HG02623 (cell line): Measurements from ENCODE around the gene B3GNT7.
"Not testable (repeated sequence)": the region's sequence is repeated elsewhere in the genome, so short reads cannot be mapped to it uniquely, and the experiment has no call there.

ENCODE experiments used
- ATAC-seq: cut with Tn5 transposase; IDR thresholded peaks from one replicate; pipeline ENCODE4 v1.9.1; 2021; ENCODE audit warnings: moderate library complexity; ENCODE audit not compliant: unreplicated experiment

Gene B3GNT7, protein sequence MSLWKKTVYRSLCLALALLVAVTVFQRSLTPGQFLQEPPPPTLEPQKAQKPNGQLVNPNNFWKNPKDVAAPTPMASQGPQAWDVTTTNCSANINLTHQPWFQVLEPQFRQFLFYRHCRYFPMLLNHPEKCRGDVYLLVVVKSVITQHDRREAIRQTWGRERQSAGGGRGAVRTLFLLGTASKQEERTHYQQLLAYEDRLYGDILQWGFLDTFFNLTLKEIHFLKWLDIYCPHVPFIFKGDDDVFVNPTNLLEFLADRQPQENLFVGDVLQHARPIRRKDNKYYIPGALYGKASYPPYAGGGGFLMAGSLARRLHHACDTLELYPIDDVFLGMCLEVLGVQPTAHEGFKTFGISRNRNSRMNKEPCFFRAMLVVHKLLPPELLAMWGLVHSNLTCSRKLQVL

DNA sequence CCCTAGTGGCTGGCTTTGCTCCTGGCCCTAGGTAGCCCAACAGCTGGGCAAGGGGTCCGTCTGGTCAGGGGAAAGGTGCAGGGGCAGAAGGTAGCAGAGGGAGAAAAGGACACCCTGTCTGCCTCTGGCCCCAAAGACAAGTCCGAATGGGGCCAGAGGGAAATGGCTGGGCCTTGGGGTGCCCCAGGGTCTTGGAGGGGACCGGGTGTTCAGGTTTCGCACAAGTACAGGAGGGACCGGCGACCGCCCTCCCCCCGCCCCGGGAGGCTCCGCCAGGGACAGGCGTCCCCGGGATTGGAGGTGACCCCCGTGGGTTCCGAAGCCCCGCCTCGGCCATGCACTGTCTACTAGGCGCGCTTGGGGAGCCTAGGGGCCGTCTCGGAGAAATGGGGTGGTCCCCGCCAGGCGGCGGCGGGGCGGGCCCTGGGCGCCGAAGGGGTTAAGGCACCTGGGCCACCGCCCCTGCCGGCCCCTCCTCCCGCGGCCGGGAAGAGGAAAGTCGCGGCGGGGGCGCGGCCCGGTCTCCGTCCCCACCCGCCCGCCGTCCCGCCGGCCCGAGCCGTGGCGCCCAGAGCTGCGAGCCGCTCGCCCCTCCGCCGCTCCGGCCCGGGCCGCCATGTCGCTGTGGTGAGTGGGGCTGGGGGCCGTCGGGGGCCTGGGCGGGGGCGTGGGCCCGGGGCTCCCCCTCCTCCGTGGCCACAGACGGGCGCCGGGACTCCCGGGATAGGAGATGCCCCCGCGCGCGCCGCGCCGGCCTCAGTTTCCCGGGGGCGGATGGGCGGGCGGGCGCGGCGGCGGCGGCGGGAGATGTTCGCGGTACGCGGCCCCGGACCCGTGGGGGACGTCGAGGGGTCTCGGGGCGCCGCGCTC is at the start of gene B3GNT7:
B3GNT7 (plus strand) TSS at position 523 of the 870 bp plus-strand sequence; CDS start at position 617, 94 bp downstream.
- no peak for ATAC-seq

- ATAC-seq: no peak
Observed at GRCh38 chr2:231347081-231347480, 48.4 kb upstream of the B3GNT7 start.

DNA sequence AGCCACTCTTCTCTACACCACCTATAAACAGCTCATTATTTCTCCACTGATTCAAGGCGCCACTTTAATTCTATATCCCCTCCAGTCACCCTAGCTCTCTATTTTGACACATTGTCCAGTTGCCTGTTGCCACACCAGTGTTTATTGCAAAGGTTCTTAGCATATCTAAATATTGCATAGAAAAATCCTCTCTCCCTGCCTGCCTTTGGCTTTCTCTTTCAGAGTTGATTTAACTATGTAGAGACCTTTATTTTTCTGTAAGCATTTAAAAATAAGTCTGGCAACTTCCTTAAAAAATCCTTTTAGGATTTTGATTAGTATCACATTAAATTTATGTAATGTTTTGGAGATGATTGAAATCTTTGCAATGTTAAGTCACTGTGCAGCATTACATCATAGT is 47.9 kb upstream of the B3GNT7 start:
- no peak for ATAC-seq

DNA sequence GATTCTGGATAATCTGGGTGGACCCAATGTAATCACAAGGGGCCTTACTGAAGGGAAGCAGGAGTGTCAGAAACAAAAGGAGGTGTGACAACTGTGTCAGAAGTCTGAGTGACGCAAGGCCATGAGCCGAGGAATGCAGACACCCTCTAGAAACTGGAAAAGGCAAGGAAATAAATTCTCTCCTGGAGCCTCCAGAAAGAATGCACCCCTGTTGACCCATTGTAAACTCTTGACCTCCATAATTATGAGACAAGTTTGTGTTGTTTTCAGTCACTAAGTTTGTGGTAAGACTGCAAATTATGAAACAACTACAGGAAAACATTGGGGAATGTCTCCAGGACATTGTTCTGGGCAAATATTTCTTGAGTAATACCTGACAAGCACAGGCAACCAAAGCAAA is 47.3 kb upstream of the B3GNT7 start:
- ATAC-seq: no peak

- no peak for ATAC-seq
Observed at GRCh38 chr2:231348704-231349373, 46.7 kb upstream of the B3GNT7 start.

- not testable (repeated sequence) for ATAC-seq
Observed at GRCh38 chr2:231349374-231349735, 46.2 kb upstream of the B3GNT7 start.

DNA sequence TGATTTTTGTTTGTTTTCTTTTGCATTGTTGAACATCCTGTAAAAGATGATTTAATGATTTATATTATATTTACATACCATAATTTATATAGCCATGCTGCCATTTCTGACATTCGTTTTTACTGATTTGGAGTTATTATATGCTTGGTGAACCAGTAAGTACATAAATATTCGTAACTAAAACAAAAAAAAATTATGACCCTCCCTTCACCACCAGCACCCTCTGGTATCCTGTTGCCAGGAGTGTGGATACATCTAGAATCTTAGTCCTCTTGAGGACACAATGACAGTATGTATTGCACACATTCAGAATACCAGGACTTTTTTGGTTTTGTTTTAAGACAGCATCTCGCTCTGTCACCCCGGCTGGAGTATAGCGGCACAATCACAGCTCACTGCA is 43.9 kb upstream of the B3GNT7 start:
- no peak for ATAC-seq

DNA sequence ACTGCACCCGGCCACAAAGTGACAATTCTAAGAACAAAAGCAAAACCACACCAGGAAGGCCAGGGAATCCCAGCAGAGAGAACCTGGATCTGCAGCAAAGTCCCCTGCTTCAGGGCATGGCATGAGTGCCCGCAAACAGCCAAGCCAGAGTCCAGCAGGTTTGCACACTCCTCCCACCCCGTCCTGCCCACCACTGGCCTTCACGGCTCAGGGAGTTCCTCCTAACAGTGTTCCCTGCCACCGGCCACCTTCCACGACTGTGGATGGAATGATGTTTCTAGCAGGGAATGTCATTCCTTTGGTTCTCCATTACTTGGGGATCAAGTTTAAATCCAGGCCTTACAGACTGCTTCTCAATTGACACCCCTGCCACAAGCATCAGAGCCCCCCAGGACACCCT is 42.0 kb upstream of the B3GNT7 start:
- no peak for ATAC-seq

DNA sequence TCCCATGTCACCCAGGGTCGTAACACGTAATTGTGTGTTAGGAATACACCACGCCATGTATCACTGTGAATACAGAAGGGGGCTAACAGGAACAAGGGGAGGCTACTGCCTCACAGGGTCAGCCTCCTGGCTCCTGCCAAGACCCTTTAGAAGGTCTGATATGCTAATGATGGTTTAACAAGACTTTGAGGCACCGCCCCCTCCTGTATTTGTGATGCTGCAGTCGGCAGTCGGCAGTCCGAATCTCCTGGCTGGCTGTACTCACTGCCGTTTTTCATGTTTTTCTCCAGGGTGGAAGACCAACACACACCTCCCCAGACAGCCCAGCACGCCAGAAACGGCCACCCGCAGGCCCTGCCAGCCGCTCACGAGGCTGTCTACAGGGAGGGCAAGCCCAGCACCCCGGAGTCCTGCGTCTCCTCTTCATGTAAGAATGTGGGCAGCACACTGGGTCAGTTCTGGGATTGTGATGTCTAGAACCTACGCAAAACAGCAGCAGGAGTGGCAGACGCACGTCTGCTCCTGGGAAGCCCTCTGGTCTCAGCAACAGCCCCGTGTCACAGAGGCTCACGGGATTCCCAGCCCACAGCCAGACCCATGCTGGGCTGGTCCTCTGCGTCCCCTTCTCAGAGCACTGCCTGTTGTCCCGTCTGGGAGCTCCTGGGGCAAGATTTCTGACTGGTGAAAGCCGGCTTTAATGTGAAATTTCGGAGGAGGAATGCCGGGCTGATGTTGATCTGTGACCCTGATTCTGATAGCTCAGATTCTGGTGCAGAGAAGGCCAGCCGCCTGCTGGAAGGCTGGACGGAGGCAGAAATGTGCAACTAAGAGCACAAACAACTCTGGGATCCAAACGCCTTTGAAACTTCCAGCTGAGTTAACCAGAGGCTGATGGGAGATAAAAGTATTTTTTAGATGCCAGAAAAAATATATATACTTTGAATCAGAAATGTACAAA is 39.7 kb upstream of the B3GNT7 start:
- ATAC-seq: no peak

- ATAC-seq: no peak
Observed at GRCh38 chr2:231356466-231356844, 39.1 kb upstream of the B3GNT7 start.

DNA sequence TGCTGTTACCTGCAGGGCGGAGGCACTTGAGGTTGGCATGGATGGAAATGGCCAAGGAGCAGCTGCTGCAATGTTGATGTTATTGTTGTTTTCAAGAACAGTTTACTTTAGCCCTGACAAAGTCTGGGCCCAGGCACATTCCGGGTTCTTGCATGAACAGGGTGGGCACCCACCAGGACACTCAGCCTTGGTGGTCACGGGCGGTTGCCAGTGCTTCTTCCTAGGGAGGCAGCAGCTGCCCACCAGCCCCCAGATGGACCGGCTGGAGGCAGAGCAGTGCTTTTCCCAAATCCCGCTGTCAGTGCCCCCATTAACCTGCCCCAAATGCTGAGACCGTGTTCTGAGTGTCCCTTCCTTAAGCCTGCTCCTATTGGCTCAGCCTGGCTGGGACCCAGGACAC is 38.5 kb upstream of the B3GNT7 start:
- no peak for ATAC-seq

- no peak for ATAC-seq
Observed at GRCh38 chr2:231357931-231358330, 37.6 kb upstream of the B3GNT7 start.

DNA sequence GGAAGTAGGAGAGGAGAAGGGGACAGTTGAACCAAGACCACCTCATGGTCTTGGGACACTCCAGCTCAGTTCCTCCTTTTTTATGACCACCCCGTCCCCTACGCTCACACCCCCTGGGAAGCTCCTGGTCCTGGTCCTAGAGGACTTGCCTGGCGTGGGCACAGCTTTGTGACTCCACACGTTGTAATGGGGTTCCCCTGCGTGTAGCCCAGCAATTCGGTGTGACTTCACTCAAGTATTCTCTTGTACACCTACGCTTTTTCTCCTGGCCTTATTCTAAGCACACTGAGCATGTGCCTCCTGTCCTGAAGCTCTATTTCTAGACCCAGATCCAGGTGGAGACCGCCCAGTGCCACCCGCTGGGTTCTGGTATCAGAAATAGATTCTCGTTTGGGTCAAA is 36.1 kb upstream of the B3GNT7 start:
- ATAC-seq: no peak

DNA sequence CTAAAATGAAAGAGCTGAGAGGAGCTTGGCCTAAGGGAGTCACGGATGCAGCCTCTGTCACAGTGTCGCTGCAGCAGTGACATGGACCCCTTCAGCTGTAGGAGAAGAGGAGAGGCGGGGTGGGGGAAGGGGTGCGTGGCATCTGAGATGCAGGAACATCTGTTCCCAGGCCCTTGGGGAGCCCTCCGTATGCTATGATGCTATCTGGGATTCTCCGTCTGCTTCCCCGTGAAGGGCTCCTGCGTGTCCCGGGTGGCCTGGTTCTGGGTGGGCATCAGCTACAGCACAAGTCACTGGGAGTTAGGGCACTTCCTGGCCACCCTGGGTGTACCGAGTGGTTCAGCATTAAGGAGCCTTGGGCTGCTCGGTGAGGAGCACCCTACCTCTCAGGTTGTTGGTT is 35.6 kb upstream of the B3GNT7 start:
- no peak for ATAC-seq

GRCh38 chr2:231360401-231360800 is 35.1 kb upstream of the B3GNT7 start:
- no peak for ATAC-seq

GRCh38 chr2:231360881-231361371 is 34.6 kb upstream of the B3GNT7 start:
- ATAC-seq: no peak

DNA sequence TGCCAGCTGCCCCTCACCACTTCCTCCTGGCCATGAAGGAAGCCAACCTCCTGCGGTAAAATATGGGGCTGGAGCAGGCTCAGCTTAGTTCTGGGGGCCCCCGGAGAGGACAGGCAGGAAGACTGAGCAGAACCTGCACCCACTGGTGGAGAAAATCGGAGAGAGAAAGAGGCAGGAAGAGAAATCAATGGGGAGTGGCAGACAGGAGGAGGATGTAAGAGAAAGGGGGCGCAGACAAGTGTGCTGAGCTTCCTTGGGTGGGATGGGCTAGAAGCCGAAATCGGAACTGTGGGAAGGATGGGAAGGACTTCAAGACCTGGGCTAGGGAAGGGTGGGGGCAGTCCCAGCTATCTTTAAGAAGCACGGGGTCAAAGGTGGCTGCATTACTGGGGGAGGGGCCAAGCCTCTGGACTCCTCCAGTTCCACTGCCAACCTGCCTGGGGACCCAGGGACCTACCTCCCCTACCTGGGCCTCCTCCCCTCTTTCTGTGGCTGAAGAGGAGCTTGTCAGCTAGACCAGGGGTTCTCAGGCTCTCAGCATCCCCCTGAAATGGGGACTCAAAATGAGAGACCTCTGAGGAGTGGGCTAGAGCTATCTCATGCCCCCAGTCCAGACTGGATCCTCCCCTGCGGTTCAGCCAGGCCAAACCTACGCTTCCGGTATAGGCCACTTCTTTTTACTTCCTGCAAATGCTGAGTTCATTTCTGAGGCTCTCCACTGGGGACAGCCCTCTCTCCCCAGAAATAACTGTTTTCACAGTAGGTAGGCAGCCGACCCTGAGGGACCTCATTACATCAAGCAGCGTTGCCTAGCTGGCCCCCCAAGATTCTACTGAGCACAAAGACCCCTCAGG is 33.6 kb upstream of the B3GNT7 start:
- ATAC-seq: peak; percentile 80

DNA sequence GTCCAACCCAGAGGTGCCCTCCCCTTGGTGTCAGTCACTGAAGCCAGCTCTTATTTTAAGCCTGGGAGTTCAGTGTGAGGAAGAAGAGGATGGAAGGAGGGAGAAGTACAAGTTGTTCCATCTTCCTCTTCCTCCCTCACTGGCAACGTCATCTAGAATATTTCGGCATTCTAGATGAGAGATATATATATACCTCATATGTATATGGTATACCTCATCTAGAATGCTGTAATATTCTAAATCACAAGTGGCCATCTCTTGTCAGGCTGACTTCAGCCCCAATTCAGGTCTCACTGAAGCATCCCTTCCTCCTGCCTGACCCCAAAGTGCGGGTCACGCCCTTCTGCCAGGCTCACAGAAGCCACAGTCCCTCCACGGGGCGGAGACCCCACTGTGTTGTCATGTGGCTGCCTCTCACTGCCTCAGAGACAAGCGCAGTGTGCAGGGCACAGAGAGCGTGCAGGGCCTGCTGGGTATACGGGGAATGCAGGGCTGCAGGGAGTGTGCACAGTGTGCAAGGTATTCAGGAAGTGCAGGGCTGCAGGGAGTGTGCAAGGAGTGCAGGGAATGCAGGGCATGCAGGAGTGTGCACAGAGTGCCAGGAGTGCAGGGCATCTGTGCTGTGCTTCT is 32.8 kb upstream of the B3GNT7 start:
- ATAC-seq: no peak

DNA sequence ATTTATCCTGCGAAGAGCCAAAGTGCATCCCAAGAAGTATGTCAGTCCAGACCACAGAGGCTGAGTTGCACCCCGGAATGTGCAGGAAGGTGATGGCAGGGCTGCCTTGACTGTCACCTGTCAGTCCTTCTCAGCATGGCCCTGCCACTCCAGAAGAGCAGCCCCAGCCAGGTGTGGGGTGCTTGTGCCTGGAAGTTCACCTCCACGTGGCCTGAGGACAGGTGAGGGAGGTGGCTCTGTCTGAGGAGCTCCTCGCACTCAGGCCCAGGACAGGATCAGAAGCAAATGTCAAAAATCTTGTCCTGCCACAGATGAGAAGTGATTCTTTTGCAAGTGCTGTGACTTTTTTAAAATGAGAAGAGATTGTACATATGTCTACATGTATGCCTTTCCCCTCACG is 31.4 kb upstream of the B3GNT7 start:
- ATAC-seq: no peak
